HUDEP-2 (cell line): Measurements from ENCODE around the gene RNF115.
"Not testable (repeated sequence)": the region's sequence is repeated elsewhere in the genome, so short reads cannot be mapped to it uniquely, and the experiment has no call there.

Experiments
- DNase-seq, 76 experiments: peaks; one replicate each; lab custom pipeline; 2025; ENCODE audit not compliant: unreplicated experiment in 76 of 76; lab: John Stamatoyannopoulos, UW

The RNF115 gene

DNA sequence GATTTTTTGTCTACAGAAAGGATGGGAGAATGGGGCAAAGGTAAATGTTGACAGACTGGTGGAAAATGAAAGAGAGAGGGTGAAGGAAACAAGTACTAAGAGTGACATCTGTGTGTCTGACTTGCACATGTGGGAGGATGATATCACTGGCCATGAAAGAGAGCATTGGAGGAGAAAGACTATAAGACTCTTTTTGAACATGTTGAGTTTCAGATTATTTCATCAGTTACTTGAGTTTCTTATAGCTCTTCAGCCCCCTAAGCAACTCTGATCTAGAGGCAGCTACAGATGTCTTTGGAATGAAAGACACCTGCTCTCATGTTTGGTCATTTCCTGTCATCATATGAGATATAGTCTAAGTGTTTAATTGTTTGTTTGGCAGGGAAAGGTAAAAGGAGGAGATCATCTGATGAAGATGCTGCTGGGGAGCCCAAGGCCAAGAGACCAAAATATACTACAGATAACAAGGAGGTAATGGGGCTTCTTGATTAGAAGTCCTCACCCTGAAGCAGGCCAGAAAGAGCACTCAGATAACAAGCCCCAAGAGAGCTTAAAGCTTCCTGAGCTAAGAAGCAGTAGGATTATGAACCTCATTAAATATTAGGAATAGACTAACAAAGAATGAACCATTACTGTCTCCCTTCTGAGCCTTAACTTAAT lies 4.6 kb upstream of the RNF115 start:
- DNase-seq, result peak in 23 of 76 experiments; percentile 3 to 45 (median 16)

DNA sequence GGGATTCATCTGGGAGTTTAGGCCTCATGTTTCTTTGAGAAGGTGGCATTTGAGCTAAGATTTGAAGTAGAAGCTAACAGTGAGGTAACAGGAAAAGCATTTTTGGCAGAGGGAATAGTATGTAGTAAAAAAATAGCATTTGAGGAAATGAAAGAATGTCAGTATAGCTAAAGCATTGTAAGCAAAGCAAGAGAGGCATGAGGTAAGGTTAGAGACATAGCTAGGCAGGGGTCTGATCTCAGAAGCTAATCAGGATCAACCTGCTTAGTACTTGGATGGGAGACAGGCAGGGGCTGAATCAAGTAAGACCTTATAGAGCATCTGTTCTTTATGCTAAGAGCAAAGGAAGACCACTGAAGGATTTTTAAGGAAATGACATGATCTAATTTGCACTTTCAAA lies 4.1 kb upstream of the RNF115 start:
- no peak for DNase-seq

DNA sequence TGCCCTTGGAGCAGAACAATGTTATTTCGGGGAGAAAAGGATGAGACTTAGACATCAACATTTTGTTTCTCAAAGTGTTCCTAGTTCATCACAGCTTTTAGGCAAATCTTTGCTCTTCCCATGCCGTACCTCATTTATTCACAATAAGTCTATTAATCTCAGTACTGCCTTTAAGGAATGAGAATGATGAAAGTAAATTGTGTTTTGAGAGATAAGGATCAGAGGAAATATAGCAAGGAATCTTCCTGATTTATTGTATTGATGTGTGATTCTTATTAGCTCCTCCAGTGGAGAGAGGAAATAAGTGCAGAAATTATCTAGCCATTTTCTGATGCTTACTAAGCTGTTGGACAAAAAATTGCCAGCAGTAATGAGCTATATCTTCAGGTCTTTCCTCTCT lies 2.1 kb upstream of the RNF115 start:
- DNase-seq, result no peak

DNA sequence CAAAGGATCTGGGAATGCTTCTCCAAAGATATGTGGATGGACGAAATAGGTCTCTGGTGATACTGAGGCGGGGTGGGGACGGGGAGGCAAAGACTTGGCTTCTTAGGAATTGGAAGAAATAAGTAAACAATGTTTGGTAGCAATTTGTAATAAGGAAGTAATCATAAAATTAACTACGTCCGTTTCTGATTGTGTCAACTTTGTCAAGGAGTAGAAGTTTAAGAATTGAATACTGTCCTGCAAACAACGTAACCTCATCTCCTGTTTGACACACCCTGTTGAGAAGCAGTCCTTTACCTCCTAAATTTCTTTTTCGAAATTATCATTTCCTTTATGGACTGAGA lies 576 bp upstream of the RNF115 start:
- DNase-seq, result peak in 1 of 76 experiments; percentile 21

DNA sequence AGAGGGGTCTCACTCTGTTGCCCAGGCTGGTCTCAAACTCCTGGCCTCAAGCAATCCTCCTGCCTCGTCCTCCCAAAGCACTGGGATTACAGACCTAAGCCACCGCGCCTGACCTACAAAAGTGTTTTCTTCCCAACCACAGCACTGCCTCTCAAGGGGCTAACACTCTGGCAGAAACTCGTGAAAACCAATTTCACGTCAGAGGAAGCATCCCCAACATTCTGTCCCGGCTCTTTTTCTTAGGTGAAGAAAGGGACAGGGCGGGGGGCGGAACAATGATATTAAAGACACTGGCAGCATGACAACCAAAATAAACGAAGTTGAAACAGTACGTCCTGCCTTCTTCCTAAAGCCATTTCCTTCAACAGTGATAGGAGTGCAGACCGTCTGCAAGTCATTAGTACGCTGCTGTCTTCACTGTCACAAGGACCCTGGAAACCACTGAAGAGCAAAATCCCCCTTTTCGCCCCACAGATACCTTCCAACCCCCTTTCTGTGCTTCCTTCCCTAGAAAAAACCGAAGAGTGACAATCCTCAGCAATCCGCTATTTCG lies 1.0 kb downstream of the RNF115 start:
- DNase-seq, result not testable (repeated sequence)

DNA sequence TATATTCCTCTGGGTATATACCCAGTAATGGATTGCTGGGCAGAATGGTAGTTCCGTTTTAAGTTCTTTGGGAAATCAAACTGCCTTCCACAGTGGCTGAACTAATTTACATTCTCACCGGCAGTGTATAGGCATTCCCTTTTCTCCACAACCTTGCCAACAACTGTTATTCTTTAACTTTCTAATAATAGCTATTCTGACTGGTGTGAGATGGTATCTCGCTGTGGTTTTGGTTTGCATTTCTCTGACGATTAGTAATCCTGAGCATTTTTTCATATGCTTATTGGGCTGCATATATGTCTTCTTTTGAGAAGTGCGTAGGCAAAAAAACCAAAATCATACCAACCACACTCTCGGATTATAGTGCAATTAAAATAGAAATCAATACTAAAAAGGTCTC lies 5.8 kb downstream of the RNF115 start:
- not testable (repeated sequence) for DNase-seq

DNA sequence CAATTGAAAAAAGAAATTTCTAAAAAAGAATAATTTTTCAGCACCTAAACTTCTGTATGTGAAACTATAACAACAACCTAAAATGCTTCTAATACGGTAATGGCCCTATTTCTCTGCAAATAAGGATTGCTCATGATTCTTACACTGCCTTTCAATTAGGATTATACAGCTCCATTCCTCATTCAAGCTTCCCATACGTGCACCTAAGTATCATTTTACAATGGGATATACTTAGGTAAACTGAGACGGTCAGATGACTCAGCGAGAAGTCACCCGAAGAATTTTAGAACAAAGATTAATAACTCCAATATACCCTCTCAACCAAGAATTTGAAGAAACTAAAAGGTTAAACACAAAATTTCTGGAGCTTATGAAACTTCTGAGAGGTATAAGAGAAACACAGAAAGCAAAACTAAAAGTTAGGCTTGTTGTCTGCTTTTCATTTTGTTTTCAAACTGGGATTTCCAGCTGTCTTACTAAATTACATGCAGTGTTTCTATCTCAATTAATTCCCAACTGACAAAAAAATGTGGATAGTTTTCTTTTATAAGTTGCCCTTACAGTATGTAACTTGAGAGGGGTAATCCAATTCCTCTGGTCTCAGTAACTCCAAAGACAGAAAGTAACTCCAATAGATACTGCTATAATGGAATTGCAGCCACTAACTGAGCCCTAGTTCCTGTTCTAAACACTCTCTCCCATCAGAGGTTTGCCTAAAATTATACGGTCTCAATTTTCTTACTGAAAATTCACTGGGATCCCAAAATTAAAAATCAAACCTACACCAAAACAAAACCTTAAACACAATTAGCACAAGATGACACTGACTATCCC lies 10.7 kb downstream of the RNF115 start:
- DNase-seq, result not testable (repeated sequence)

DNA sequence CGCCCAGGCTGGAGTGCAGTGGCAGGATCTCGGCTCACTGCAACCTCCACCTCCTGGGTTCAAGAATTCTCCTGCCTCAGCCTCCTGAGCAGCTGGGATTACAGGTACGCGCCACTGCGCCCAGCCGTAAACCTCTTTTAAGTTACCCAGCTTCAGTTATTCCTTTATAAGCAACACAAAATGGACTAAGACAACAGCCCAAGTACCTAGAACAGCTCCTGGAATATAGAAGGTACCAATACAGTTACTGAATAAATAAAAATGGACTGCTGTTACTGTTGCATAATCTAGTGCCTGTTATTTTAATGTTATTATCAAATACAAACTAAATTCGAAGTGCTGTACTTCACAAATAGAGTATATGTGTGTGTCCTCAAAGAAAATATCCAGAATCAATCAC lies 17.1 kb downstream of the RNF115 start:
- DNase-seq, result no peak

DNA sequence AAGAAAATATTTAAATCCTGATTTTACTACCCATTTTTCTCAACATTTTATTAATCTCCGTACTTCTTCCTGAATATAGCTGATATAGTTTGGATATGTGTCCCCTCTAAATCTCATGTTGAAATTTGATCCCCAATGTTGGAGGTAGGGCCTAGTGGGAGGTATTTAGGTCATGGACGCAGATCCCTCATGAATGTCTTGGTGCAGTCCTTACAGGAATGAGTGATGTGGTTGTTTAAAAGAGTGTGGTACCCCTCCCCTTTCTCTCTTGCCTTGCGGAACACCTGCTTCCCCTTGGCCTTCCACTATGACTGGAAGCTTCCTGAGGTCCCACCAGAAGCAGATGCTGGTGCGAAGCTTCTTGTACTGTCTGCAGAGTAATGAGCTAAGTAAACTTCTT lies 17.5 kb downstream of the RNF115 start:
- no peak for DNase-seq

DNA sequence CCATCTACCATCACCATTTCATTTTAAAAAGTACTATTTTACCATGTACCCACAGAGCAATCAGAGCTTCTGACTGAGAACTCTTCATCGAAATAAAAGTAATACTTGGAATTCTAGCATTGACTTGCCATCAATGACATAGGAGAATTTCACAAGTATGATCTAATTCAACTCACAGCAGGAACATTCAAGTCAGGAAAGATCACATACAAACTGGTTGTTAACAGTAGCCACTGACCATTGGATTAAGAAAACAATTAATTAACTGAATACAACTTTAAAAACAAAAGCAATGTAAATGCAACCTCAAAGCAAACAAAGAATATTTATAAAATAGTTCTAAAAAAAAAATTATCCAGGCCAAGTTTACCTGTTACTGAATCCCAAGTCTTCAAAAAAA lies 18.8 kb downstream of the RNF115 start:
- no peak for DNase-seq

DNA sequence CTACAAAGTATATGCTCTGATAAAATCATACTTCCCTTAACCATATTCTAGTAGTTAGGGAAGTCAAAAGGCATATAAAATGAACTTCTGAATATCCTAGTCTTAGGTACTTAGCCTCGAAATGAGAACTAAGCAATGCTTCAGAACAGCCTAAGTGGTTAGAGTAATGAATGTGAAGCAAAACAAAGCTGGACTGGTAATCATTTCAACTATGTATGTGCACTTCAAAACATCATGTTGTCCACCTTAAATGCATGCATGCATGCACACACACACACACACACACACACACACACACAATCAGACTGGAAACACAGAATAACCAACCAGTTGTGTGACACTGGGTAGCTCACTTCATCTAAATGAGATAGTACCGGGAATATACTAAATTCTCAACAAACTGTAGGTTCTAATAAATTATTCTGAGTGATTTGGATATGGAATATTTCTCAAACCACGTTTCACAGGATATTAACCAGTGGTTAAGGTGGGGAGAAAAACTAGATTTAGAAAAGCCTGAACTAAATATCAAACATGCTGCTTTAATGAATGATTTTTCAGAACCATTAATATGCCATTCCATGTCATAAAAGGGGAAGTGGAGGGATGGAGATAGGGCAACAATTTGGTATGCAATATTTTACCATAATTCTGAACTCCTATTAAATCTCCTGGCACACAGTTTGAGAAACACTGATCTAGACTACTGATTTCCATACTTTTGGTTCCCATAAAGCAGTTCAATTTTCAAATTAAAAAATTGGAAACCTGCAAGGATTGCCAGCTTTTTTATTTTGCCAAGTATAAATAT lies 19.5 kb downstream of the RNF115 start:
- no peak for DNase-seq

DNA sequence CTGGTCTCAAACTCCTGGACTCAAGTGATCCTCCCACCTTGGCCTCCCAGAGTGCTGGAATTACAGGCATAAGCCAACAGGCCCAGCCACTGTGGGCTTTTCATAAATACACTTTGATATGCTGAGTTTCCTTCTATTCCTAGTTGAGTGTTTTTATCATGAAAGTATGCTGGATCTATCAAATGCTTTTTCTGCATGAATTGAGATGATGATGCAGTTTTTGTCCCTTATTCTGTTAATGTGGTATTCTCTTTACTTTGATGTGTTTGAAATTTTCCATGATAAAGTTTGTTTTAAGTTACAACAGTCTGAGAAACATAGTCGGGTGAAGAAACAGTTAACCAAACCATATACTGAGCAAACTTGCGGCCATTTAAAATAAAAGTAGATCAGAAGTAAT lies 24.1 kb downstream of the RNF115 start:
- no peak for DNase-seq

DNA sequence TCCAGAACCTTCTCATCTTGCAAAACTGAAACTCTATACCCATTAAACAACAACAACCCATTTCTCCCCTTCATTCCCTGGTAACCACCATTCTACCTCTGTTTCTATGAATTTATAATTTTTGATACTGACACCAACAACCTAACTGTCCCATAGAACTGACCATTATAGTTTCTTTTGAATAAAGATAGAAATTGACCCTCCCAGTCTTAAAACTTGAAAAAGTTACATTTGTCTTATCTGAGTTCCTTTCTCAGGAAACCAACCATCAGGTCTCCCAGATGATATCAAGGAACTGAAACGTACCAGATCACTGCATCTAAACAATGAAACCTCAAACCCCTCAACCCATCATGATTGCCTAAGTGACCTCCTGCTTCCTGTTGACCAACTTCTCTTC lies 27.1 kb downstream of the RNF115 start:
- DNase-seq, result no peak

DNA sequence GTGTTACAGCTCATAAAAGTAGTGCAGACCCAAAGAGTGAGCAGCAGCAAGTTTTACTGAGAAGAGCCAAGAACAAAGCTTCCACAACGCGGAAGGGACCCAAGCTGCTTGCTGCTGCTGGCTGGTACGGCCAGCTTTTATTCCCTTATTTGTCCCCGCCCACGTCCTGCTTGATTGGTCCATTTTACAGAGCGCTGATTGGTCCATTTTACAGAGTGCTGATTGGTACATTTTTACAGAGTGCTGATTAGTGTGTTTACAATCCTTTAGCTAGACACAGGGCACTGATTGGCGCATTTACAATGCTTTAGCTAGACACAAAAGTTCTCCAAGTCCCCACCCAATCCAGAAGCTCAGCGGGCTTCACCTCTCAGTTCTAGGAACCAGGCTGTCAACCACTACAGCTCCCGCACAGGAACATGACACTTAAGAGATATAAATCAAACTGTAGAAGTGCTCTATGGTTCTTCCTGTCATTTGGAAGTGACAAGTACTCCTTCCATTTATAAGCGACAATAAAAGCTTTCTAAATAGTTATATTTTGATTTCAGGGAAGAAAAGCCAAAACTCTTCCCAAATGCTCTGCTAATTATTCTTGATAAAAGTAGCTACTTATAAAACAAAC lies 28.5 kb downstream of the RNF115 start:
- DNase-seq, result peak in 3 of 76 experiments; percentile 2 to 6 (median 3)

DNA sequence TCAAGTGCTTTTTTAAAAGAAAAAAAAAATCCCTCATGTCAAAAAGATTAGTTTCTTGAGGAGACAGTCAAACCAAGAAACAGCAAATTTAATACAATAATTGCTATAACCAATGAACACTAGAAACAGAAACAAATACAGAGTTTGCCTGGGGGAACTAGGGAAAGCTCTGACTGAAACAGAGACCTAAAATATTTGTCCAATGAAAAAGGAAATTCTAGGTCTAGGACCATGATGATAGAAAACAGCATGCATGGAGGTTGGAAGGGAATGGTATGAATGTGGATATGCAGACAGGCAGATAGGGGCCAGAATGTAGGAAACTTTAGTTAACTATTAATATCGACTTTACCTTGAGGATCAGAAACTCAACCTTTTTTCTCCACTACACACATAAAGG lies 31.4 kb downstream of the RNF115 start:
- DNase-seq, result no peak

DNA sequence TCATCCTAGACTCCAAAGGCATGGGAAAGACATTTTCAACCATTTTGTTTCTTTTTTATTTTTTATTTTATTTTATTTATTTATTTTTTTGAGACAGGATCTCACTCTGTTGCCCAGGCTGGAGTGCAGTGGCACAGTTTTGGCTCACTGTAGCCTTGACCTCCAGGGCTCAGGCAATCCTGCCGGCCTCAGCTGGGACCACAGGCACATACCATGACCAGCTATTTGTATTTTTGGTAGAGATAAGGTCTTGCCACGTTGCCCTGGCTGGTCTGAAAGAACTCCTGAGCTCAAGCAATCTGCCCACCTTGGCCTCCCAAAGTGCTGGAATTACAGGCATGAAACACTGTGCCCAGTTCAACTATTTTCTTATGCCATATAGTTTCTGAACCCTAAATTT lies 32.0 kb downstream of the RNF115 start:
- DNase-seq, result peak in 2 of 76 experiments; percentile 3 to 7

DNA sequence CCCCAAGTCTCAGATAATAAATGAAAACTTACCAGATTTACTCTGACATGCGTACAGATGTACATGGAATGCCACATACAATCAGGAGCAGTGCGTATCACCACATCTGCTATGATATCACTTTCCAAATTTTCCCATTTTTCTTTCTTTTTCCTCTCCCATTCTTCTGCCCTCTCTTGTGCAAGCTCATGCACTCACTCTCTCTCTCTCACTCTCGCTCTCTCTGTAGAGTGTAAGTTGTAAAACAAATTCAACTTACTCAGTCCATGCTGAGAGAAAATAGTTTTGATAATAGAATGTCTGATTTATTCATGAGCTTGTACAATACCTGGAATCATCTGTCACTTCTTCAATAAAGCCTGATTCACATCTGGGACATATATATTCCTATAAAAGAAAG lies 35.3 kb downstream of the RNF115 start:
- DNase-seq, result no peak

DNA sequence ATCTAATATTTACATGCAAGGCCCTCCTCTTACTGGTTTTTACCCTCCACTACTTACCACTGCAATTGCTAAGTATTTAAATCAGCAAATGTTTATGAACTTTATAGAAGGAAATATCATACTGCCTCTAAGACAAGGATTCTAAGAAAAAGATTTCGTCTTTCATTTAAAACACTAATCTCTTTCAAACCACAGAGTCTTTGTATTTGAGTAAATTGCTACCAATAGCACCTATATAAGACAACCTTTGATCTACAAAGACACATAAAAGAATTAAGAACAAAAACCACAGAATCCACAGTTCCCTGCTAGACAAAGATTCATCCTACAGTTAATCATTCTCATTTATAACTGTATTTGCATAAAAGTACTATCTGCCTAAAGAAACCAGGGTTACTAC lies 37.6 kb downstream of the RNF115 start:
- no peak for DNase-seq

DNA sequence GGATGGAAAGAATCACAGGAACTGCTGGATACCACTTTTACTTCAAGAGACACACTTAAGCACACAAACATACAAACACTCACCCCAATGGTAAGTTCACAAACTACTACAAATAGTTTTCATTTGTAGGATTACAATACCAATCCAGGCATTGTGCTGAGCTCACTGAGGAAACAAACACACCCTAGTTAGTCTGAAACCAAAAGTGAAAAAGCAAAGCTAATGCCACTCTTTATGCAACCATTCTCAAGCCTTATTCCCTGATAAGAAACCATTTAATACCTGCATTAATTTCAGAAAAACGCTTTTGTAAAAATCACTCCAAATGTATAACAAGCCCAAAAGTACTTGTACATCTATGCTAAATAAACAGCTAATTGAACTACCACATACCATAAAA lies 38.3 kb downstream of the RNF115 start:
- no peak for DNase-seq

DNA sequence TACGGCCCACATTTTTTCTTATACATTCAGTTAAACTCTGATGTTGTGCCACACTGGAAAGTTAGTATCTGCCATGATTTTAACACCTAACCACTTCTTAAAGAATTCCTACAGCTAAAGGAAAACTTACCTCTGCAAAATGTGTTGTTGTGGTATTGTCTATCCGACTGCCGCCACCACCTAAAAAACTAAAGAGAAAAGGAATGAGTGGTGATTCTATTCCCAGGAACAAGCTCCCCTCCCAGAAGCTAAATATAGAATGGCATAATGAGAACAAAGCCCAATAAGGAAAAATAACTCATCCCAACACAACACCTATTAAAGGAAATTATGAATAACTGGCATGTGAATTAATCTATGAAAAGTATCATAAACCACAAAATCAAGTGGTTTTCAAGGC lies 39.5 kb downstream of the RNF115 start:
- no peak for DNase-seq
